Activated CD8-positive, alpha-beta memory T cell treated with anti-CD3 and anti-CD28 coated beads for 36 hours (primary cell): Measurements from ENCODE around the gene MIF4GD. TPM values are rescaled to one million over a fixed set of nuclear protein-coding genes. Genes with fewer than 3 reads are reported as not detected.
"Not testable (repeated sequence)": the region's sequence is repeated elsewhere in the genome, so short reads cannot be mapped to it uniquely, and the experiment has no call there.

ENCODE experiments used
- CTCF ChIA-PET: fragments of 350-600 bp; sonication (Branson Sonifier 250); formaldehyde crosslinking; loops from one replicate; lab custom pipeline; 2021; ENCODE audit warnings: antibody characterized with exemption; lab: Charles Lee
- POLR2A ChIA-PET: fragments of 350-600 bp; sonication (Branson Sonifier 250); formaldehyde crosslinking; loops from one replicate; lab custom pipeline; 2021; ENCODE audit warnings: antibody characterized with exemption; lab: Charles Lee
- total RNA-seq, 2 experiments: library from RNA; stranded (reverse); gene quantifications; one replicate each; pipeline ENCODE4 v1.2.3, GENCODE V29; 2021

Gene MIF4GD
- total RNA-seq, 2 experiments from 2014 or later, result 42.4 to 43.9 TPM

DNA sequence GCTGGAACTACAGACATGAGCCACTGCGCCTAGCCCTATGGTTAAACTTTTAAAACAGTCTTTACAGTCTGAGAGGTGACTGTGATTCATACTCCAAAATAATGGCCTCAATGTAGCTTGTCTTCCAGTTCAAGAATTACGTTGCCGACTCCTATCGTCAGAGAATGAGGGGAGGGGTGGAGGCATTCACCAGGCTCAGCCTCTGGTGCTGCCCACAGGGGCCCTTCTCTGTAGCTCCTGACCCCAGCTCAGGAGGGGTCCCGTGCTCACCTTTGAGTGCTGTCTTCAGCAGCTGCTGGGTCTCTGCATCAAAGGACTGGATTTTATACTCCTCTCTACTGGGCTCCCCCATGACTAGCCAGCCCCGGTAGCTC is 1.2 kb downstream of the MIF4GD start:
- POLR2A ChIA-PET, result interaction anchor here (0.6 to 4.6 kb wide), 7 partner anchors 8 to 364 kb away, joined by 3 to 69 read pairs (median 10); partner anchors contain the start of genes GGA3, MRPS7 and SLC25A19
- CTCF ChIA-PET, result interaction anchor here (0.5 to 3.9 kb wide), 18 partner anchors 8 to 156 kb away, joined by 3 to 50 read pairs (median 5); partner anchors contain the start of genes GGA3, GRB2, MRPS7 and SLC25A19

DNA sequence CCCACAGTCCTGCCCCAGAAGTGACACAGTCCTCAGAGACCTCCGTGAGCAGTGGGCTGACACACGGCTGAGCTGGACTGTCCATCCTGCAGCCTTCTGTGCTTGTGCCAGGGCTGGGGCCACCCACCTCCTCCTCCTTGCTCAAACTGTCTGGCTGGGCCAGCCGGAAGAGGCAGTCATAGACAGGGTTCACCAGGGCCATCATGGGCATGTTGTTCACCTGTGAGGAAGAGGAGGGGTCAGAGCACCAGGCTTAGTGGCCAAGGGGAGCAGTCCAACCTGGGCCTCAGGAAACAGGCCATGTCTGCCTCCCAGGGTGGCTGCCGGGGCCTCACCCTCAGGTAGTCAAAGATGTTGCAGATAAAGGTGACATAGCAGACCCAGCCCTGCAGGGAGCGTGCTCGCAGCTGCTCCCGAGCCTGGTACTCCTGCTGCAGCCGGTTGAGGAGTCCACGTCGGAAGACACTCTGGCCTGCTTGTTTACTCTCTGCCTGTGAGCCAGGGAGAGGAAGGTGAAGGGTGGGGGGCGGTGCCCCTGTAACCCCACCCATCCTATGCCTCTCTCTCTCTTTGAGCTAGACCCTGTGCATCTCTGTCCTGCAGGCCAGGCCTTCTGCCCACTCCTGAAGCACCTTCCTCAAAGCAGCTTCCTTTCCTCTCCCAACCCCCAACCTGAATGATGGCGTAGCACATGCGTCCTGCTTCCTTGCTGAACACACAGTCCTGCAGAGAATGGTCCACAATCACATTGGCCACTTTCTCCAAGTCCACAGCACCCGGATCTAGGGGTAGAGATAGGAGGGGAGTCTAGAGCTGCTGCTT is 3.4 kb downstream of the MIF4GD start:
- ChIA-PET CTCF (interaction anchor here (0.7 to 1.1 kb wide), 2 partner anchors 12 to 95 kb away, joined by 3 read pairs; no protein-coding TSS in a partner anchor), POLR2A (no interaction called here)

DNA sequence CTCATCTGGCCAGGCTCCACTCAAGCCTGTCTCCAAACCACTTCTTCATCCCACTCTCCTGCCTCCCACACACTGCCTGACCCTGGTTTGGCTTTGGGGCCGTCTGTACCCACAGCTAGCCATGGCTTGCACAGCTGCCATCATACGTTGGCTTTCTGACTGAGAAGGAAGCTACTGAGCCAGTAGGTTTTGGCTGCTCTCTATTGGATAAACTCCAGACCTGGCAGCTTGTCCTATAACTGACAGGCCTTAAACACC is 3.9 kb downstream of the MIF4GD start:
- ChIA-PET POLR2A (no interaction called here), CTCF (interaction anchor here (1.1 kb wide), 1 partner anchor 96 kb away, joined by 3 read pairs; no protein-coding TSS in a partner anchor)

DNA sequence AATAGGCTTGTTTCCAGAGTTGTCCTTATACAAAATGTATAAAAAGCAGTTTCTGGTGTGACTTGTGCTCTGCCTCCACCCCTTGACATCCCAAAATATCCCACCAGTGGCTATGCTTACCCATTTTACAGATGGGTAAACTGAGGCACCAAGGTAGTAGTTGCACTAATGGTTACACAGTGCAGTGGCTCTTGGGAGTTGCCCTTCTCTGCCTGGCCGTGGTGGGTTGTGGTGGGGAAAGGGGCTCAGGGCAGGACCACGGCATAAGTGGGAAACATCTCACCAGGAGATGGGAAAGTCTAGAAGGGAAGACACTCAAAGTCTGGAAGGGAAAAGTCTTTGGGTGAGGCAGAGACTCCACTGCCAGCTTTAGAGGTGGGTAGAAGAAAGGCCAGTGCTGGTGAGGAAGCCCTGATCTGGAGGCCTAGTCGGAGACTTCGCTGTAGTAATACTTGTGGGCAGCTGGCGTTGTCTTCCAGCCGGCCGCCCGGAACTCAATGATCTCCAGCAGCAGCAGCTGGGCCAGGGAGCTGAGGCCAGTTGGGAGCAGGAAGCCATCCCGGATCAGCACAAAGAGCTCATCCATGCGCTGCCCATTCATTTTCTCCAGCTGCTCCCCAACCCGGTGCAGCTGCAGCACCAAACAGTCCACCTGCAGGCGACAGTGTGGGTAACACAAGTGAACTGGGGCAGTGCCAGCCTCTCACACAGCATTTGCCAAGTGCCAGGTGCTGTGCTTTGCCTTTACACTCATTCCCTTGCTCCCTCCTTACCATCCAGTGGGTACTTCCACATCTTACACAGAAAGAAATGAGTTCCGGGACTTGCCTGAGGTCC is 4.5 kb downstream of the MIF4GD start:
- CTCF ChIA-PET, result interaction anchor here (1.1 kb wide), 1 partner anchor 97 kb away, joined by 3 read pairs; no protein-coding TSS in a partner anchor

DNA sequence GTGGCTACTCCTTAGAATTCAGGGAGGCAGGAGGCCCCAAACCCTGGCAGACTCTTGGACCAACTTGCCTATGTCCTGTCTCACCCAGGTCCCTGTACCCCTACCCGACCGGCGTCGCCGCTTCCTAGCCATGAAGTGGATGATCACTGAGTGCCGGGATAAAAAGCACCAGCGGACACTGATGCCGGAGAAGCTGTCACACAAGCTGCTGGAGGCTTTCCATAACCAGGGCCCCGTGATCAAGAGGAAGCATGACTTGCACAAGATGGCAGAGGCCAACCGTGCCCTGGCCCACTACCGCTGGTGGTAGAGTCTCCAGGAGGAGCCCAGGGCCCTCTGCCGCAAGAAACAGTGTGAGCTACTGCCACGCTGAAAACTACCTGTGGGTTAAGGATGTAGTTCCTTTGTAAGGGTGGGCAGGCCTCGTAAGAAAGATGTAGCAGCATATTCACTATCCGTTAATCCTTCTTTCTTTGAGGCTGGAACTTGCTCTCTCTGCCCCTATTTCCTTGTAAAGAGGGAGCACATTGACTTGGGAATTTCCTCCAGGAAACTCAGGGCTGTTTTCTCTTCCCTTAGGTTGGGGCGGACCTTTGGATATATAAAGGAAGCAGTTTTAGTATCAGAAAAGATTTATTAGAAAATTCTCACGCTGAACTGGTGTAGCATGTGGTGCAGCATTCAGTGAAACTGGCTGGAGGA is 5.3 kb downstream of the MIF4GD start:
- POLR2A ChIA-PET, result no interaction called here
- CTCF ChIA-PET, result interaction anchor here (1.0 to 1.3 kb wide), 2 partner anchors 24 to 56 kb away, joined by 3 read pairs; no protein-coding TSS in a partner anchor

More for the DNA sequence above, 4.5 kb downstream of the MIF4GD start:
- POLR2A ChIA-PET, result no interaction called here

DNA sequence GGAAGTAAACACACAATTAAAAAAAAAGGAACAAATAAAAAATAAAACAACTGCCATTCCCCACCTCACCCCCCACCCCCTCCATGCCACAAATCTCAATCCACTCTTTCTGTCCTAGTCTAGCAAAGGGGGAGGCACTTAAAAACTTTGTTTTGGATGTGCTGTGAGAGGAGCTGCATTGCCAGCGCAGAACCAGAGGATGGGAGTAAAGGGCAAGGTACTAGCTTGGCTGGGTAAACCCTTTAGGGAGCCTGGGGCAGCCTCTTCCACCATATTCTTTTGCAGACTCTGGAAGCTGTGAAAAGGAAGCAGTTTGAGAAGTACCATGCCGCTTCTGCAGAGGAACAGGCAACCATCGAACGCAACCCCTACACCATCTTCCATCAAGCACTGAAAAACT is 8.0 kb downstream of the MIF4GD start:
- ChIA-PET CTCF (interaction anchor here (0.9 to 4.3 kb wide), 6 partner anchors 8 to 149 kb away, joined by 3 to 50 read pairs (median 6); partner anchors contain the start of genes MIF4GD and SLC25A19), POLR2A (interaction anchor here (1.0 to 3.4 kb wide), 3 partner anchors 8 to 142 kb away, joined by 4 to 69 read pairs (median 7); partner anchors contain the start of genes GRB2 and MIF4GD)

DNA sequence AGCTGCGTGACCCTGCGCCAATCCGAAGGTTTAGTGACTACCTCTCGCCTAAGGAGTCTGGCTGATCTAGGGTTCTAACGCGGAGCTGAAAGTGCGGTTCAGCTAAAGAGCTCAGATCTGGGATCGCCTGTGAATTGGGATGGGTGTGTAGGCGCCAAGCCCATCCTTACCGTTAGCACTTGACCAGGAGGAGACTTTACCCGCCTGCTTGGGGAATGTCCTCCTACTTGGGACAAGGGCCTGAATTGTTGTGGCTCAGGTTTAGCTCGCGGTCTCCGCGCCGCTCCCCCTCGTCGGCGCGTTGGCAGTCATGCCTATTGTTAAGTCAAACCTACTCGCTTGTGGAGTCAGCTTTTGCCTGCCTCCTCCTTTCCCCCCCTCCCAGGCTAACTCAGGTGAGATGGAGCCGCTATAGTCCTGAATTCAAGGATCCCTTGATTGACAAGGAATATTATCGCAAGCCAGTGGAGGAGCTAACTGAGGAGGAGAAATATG is 8.9 kb downstream of the MIF4GD start:
- POLR2A ChIA-PET, result interaction anchor here (0.6 to 3.4 kb wide), 8 partner anchors 9 to 263 kb away, joined by 3 to 69 read pairs (median 8); partner anchors contain the start of genes GRB2, LLGL2, MIF4GD and SLC25A19
- CTCF ChIA-PET, result interaction anchor here (0.5 to 4.3 kb wide), 12 partner anchors 9 to 150 kb away, joined by 3 to 50 read pairs (median 4); partner anchors contain the start of genes MIF4GD and SLC25A19

DNA sequence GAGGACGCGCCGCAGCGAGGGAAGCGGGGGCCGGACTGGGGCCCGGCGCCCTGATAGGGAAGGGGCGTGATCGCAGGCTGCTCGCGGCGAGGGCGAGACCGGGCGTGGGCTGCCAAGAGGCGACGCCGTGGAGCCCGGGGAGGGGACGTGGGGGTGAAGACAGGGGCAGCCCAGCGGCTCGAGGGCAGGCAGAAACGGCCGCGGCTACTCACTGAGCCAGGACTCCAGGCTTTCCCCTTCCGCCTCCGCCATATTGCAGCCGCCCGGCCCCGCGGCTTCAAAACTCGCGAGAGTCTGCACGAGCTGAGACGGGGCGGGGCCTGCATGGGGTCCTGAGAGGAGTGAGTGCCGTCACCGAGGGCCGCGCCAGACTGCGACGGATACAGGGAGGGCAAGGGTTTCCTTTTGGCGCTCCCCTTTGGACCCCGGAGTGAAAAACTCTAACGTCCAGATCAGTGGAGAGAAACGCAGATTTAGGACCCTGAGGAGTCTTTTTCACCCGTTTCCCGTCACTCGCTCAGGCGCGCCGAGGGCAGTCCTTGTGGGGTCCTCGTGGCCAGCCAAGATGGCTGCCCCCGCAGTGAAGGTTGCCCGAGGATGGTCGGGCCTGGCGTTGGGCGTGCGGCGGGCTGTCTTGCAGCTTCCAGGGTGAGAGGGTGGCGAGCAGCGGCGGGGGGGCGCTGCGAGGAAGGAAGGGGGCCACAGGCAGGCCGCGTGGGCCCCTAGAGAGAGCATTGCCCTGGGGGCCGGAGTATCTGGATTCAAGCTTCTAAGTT is 9.5 kb downstream of the MIF4GD start, which contains the start of the genes GGA3 and MRPS7:
GGA3 (minus strand) TSS at position 271 of the 776 bp plus-strand sequence; CDS start at position 252, 19 bp downstream.
MRPS7 (plus strand) TSS at position 544 of the 776 bp plus-strand sequence; CDS start at position 566, 22 bp downstream.
- ChIA-PET CTCF (interaction anchor here (0.5 to 4.3 kb wide), 10 partner anchors 10 to 151 kb away, joined by 3 to 50 read pairs (median 6); partner anchors contain the start of genes MIF4GD and SLC25A19), POLR2A (interaction anchor here (0.5 to 3.4 kb wide), 14 partner anchors 9 to 288 kb away, joined by 3 to 69 read pairs (median 5); partner anchors contain the start of genes GRB2, LLGL2, MIF4GD and NT5C)

DNA sequence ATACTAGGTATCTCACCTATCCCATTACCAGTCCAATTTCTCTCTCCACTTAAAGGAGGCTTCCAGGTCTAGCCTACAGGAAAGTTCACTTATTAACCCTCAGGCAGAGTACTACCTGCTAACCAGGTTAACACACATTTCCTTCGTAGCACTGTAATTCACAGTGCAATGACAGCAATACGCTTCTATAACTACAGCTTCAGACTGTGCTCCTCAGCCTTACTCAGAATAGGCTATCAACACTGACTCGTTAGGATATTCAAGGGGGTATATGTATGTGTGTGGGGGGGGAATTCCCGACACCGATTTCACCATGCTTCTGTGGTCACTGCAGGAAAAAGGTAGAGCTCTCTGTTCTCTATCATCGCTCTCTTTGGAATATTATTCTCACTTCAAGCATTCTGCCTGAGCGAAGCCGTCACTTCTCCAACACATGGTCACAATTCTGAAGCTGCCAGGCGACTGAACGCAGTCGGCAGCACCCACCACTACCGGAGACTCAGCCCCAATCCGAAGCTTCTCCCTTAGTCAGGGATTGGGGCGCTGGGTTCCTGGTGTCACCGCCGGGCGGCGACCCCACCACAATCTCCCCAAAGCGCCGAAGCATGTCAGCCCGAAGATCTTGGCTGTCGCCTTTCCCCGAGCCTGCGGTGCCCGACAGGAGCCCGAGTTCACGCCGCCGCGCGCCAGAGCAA is 10.2 kb downstream of the MIF4GD start:
- ChIA-PET POLR2A (interaction anchor here (0.5 to 3.4 kb wide), 17 partner anchors 9 to 287 kb away, joined by 3 to 69 read pairs (median 3); partner anchors contain the start of genes GRB2, MIF4GD, NT5C and SLC25A19), CTCF (interaction anchor here (0.8 to 4.3 kb wide), 8 partner anchors 9 to 28 kb away, joined by 4 to 50 read pairs (median 6); partner anchors contain the start of genes MIF4GD and SLC25A19)

DNA sequence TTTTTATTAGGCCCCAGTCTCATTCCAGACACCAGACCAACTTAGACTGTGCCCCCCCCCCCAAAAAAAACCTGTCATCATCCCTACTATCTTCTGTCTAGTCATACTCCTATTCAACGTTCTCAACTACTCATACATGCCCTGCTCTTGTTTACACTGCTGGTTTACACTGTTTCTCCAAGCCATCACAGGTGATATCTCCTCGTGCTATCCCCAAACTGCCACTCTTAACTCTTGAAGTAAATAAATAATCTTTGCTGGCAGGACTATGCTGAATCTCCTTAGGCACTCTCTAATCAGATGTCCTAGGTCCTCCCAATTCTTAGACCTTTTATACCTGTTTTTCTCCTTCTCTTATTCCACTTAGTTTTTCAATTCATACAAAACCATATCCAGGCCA is 13.8 kb downstream of the MIF4GD start:
- CTCF ChIA-PET, POLR2A ChIA-PET: not testable (repeated sequence)

DNA sequence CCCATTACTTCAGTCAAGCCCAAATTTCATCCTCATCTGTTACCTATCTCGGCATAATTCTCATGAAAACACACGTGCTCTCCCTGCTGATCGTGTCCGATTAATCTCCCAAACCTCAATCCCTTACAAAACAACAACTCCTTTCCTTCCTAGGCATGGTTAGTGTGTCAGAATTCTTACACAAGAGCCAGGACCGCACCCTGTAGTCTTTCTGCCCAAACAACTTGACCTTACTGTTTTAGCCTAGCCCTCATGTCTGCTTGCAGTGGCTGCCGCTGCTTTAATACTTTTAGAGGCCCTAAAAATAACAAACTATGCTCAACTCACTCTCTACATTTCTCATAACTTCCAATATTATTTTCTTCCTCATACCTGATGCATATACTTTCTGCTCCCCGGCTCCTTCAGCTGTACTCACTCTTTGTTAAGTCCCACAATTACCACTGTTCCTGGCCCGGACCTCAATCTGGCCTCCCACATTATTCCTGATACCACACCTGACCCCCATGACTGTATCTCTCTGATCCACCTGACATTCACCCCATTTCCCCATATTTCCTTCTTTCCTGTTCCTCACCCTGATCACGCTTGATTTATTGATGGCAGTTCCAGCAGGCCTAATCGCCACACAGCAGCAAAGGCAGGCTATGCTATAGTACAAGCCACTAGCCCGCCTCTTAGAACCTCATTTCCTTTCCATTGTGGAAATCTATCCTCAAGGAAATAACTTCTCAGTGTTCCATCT is 14.9 kb downstream of the MIF4GD start:
- CTCF ChIA-PET, POLR2A ChIA-PET: not testable (repeated sequence)

DNA sequence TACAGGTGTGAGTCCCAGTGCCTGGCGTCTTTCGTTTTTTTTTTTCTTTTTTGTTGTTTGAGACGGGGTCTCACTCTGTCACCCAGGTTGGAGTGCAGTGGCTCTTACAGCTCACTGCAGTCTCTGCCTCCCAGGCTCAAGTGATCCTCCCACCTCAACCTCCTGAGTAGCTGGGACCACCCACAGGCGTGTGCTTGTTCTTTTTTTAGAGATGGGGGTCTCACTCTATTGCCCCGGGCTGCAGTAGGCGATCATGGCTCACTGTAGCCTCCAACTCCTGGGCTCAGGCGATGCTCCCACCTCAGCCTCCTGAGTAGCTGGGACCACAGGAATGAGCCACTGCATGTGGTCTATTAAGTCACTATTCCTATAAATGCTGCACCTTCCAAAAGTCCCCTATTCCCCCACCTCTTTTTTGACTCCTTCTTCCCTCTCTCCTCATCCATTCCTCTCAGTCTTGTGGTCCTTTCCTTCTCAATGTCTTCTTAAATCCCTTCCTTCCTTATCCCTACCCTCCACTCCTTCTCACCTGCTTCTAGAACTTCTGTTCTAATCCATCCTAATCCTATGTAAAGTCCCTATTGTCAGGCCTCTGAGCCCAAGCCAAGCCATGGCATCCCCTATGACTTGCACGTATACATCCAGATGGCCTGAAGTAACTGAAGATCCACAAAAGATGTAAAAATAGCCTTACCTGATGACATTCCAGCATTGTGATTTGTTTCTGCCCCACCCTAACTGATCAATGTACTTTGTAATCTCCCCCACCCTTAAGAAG is 18.8 kb downstream of the MIF4GD start:
- ChIA-PET CTCF (interaction anchor here (0.7 to 5.1 kb wide), 3 partner anchors 8 to 12 kb away, joined by 3 to 21 read pairs (median 4); no protein-coding TSS in a partner anchor), POLR2A (interaction anchor here (0.6 to 0.7 kb wide), 2 partner anchors 9 to 773 kb away, joined by 3 to 4 read pairs; partner anchors contain the start of gene GGA3)

DNA sequence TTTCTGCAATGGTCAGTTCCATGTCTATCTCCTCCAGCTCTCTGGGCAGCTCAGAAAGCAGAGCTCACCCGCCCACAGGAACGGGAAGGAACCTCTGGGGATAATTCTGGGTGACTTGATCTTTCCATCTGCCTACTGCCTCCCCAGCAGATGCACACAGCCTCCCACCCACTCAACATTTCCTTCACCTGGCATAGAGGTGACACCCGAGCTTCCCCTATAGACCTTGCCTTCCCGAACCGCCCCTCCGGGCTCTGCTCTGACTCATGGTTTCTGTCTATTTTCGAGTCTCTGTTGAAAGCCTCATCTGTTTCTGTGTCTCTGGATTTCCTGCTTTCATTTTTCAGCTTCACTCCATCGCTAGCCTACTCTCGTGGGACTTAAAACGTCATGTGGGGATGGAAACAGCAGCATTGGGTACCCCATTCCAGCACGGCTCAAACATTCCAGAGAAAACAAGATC is 21.0 kb downstream of the MIF4GD start:
- ChIA-PET CTCF (interaction anchor here (0.6 to 5.1 kb wide), 12 partner anchors 10 to 162 kb away, joined by 3 to 21 read pairs (median 4); partner anchors contain the start of genes GGA3, MIF4GD, MRPS7 and NT5C), POLR2A (interaction anchor here (0.7 to 3.2 kb wide), 5 partner anchors 11 to 113 kb away, joined by 3 to 41 read pairs (median 6); partner anchors contain the start of genes GGA3, MIF4GD, MRPS7 and SLC25A19)

DNA sequence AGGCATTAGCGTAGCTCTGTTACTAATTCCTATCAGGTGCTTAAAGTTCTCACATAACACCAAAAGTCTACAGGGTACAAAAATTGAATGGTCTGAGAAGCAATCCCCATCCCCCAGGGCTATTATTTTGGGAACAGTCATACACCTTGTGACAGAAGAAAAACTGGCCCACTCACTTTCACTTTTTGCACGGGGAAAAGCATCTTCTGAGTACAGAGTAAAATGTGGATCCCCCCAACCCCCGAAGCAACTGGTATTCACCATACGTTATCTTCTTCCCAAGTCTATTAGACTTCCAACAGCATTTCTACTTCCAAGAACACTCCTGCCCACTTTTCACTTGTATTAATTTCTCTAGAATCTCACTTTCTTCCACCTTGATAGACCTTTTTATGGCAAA is 21.5 kb downstream of the MIF4GD start:
- CTCF ChIA-PET, result interaction anchor here (1.0 to 5.1 kb wide), 8 partner anchors 10 to 163 kb away, joined by 3 to 21 read pairs (median 4); partner anchors contain the start of genes GGA3, MRPS7, NT5C and SLC25A19
- POLR2A ChIA-PET, result interaction anchor here (1.3 to 3.2 kb wide), 4 partner anchors 12 to 40 kb away, joined by 3 to 41 read pairs (median 10); partner anchors contain the start of genes GGA3, MIF4GD, MRPS7 and SLC25A19
